ENCODE results near the gene ZBED1. TPM values are rescaled to one million over a fixed set of nuclear protein-coding genes. Genes with fewer than 3 reads are reported as not detected.

The ZBED1 gene
- total and polyA plus RNA-seq, 9 of the 15 experiments (the other 6 are each of a cell fraction or from before 2014, with no cell fraction given), result 0.61 to 27.6 (median 13.9) TPM

DNA sequence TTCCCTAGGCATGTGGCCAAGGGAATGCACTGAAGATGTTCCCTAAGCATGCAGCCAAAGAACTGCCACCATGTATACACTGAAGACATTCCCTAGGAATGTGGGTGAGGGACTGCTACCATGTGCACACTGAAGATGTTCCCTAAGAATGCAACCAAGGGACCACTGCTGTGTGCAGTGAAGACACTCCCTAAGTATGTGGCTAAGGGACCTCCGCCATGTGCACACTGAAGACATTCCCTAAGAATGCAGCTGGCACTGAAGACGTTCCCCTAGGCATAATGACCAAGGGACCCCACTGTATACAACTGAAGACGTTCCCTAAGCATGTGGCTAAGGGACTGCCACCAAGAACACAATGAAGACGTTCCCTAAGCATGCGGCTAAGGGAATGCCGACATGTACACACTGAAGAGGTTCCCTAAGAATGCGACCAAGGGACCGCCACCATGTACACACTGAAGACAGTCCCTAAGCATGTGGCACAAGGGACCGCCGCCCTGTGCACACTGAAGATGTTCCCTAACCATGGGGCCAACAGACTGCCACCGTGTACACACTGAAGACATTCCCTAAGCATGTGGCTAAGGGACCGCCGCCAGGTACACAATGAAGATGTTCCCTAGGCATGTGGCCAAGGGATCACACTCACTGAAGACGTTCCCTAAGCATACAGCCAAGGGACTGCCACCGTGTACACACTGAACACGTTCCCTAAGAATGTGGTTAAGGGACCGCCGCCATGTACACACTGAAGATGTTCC lies 25.6 kb downstream of the ZBED1 start (continued):
- TF ChIP-seq TEAD2 (tag; IDR thresholded peaks at IDR 0.05) (peak; percentile 69; the same call in 1 of the 2 replicates), DLX4 (CRISPR knock-in tag; IDR thresholded peaks at IDR 0.05) (no peak), PML (IDR thresholded peaks at IDR 0.05; ENCODE audit: low read length) (no peak), SETDB1 (IDR thresholded peaks at IDR 0.05; ENCODE audit: low read length) (no peak), CBX5 (IDR thresholded peaks at IDR 0.05; ENCODE audit: borderline replicate concordance, low read depth) (no peak; the same call in 1 of the 2 replicates), ELF4 (CRISPR knock-in tag; IDR thresholded peaks at IDR 0.05) (no peak), RBM15 (IDR thresholded peaks at IDR 0.05; ENCODE audit: insufficient read depth, low read length) (no peak), DNMT1 (IDR thresholded peaks at IDR 0.05) (no peak), ZNF77 (CRISPR knock-in tag; IDR thresholded peaks at IDR 0.05) (no peak), MAFG (tag; conservative IDR thresholded peaks at IDR 0.05) (no peak), SMAD2 (IDR thresholded peaks at IDR 0.05; ENCODE audit: low read depth, low read length) (no peak), ZNF551 (CRISPR knock-in tag; IDR thresholded peaks at IDR 0.05) (no peak), NCOR1 (IDR thresholded peaks at IDR 0.05) (peak; percentile 33), ZNF134 (CRISPR knock-in tag; conservative IDR thresholded peaks at IDR 0.05) (no peak), PHF21A (IDR thresholded peaks at IDR 0.05; ENCODE audit: borderline replicate concordance, low read depth) (no peak), ZMIZ1 (IDR thresholded peaks at IDR 0.05; ENCODE audit: low read depth in 2 of 2, low read length in 2 of 2) (no peak), RBM17 (IDR thresholded peaks at IDR 0.05; ENCODE audit: borderline replicate concordance, low read depth, low read length) (no peak)
- TF ChIP-seq, protein P1, sequence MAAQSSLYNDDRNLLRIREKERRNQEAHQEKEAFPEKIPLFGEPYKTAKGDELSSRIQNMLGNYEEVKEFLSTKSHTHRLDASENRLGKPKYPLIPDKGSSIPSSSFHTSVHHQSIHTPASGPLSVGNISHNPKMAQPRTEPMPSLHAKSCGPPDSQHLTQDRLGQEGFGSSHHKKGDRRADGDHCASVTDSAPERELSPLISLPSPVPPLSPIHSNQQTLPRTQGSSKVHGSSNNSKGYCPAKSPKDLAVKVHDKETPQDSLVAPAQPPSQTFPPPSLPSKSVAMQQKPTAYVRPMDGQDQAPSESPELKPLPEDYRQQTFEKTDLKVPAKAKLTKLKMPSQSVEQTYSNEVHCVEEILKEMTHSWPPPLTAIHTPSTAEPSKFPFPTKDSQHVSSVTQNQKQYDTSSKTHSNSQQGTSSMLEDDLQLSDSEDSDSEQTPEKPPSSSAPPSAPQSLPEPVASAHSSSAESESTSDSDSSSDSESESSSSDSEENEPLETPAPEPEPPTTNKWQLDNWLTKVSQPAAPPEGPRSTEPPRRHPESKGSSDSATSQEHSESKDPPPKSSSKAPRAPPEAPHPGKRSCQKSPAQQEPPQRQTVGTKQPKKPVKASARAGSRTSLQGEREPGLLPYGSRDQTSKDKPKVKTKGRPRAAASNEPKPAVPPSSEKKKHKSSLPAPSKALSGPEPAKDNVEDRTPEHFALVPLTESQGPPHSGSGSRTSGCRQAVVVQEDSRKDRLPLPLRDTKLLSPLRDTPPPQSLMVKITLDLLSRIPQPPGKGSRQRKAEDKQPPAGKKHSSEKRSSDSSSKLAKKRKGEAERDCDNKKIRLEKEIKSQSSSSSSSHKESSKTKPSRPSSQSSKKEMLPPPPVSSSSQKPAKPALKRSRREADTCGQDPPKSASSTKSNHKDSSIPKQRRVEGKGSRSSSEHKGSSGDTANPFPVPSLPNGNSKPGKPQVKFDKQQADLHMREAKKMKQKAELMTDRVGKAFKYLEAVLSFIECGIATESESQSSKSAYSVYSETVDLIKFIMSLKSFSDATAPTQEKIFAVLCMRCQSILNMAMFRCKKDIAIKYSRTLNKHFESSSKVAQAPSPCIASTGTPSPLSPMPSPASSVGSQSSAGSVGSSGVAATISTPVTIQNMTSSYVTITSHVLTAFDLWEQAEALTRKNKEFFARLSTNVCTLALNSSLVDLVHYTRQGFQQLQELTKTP (IDR thresholded peaks at IDR 0.05; ENCODE audit: low read depth in 1 of 2, partially characterized antibody in 2 of 2), result peak in 1 of 2 experiments; percentile 57
- TF ChIP-seq, protein P2, sequence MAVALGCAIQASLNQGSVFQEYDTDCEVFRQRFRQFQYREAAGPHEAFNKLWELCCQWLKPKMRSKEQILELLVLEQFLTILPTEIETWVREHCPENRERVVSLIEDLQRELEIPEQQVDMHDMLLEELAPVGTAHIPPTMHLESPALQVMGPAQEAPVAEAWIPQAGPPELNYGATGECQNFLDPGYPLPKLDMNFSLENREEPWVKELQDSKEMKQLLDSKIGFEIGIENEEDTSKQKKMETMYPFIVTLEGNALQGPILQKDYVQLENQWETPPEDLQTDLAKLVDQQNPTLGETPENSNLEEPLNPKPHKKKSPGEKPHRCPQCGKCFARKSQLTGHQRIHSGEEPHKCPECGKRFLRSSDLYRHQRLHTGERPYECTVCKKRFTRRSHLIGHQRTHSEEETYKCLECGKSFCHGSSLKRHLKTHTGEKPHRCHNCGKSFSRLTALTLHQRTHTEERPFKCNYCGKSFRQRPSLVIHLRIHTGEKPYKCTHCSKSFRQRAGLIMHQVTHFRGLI (CRISPR knock-in tag; IDR thresholded peaks at IDR 0.05), result no peak
